GM23248 (cell line): ENCODE results near the gene SHISA6.

Source experiments
- EZH2 ChIP-seq: fragments of 200-600 bp; sonication (generic); IDR thresholded peaks from 2 replicates; pipeline ENCODE4 v1.6.1; 2018; ENCODE audit warnings: antibody characterized with exemption, mild to moderate bottlenecking; ENCODE audit not compliant: insufficient read depth, poor library complexity, severe bottlenecking
- EZH2phosphoT487 ChIP-seq: fragments of 200-600 bp; sonication (generic); IDR thresholded peaks from 2 replicates; pipeline ENCODE4 v1.6.1; 2018; ENCODE audit warnings: antibody characterized with exemption, moderate library complexity, mild to moderate bottlenecking, low read depth; ENCODE audit not compliant: insufficient read depth

DNA sequence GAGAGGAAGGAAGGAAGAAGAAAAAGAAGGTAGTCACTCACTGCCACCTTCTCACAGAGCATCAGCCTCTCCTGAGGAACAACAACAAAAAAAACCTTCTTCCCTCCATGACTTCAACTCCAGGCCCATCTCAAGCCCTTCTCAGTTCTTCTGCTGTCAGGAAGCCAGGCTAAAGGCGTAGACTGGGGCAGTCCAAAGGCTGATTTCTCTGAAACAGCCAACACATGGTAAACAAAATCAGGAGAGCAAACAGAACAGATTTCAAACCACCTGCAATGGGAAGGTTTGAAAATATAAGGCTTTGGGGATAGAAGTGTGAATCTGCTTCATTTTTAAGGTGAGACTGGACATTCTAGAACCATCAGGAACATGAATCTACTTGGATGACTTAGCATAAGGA lies 200.0 kb downstream of the SHISA6 start:
- TF ChIP-seq EZH2phosphoT487 = no peak
- TF ChIP-seq EZH2 = no peak
